ENCODE data around the gene CDNF.

GRCh38 chr10:14779001-14779651, 58.7 kb downstream of the CDNF start:
- no peak for TF ChIP-seq POLR2AphosphoS5 (IDR thresholded peaks at IDR 0.05; ENCODE audit: low read depth, low read length)
- no peak for TF ChIP-seq SMC3 (IDR thresholded peaks at IDR 0.05; ENCODE audit: low read depth, low read length)
- no peak for TF ChIP-seq FOXJ3 (CRISPR knock-in tag; IDR thresholded peaks at IDR 0.05)
- no peak for TF ChIP-seq CTCF (IDR thresholded peaks at IDR 0.05)
- TF ChIP-seq JUND (IDR thresholded peaks at IDR 0.05) = no peak
- TF ChIP-seq ZBTB33 (IDR thresholded peaks at IDR 0.05; ENCODE audit: borderline replicate concordance, low read depth) = no peak
- TF ChIP-seq PBX3 (IDR thresholded peaks at IDR 0.05) = no peak
- no peak for TF ChIP-seq MXI1 (IDR thresholded peaks at IDR 0.05; ENCODE audit: low read depth, low read length)
- no peak for TF ChIP-seq RAD21 (IDR thresholded peaks at IDR 0.05; ENCODE audit: low read length)
- TF ChIP-seq ELF1 (IDR thresholded peaks at IDR 0.05) = no peak
- TF ChIP-seq REST (IDR thresholded peaks at IDR 0.05; ENCODE audit: low read depth, low read length) = no peak
